Gastroesophageal sphincter (tissue), 3 donors: ENCODE results near the gene TP53TG3.
"Not testable (repeated sequence)": the region's sequence is repeated elsewhere in the genome, so short reads cannot be mapped to it uniquely, and the experiment has no call there.

Experiments
- POLR2AphosphoS5 ChIP-seq: sonication (generic); formaldehyde crosslinking; IDR thresholded peaks from one replicate; pipeline ENCODE4 v1.6.1; 2017; ENCODE audit warnings: antibody characterized with exemption
- TF ChIP-seq, protein P1 (sequence below), 4 experiments: fragments of 200-600 bp in 2 of 4; fragments of 450-650 bp in 2 of 4; sonication (generic) in 1 of 4; IDR thresholded peaks; one replicate each; pipeline ENCODE4 v1.5.1; 2017 to 2019; ENCODE audit warnings: antibody characterized with exemption in 4 of 4, mild to moderate bottlenecking in 2 of 4, moderate library complexity in 2 of 4

DNA sequence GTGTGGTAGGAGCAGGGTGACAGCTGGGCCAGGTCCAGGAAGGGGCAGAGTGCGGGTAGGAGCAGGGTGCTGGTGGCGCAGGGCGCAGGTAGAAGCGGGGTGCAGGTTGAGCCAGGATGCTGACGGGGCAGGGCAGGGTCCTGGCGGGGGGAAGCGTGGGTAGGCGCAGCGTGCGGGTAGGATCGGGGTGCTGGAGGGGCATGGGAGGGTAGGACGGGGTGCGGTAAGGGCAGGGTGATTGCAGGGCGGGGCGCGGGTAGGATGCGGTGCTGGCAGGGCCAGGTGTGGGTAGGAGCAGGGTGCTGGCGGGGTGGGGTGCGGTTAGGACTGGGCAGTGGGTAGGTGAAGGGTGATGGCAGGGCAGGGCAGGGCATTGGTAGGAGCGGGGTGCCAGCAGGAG, 38.4 kb downstream of the TP53TG3 start:
- TF ChIP-seq, protein P1, sequence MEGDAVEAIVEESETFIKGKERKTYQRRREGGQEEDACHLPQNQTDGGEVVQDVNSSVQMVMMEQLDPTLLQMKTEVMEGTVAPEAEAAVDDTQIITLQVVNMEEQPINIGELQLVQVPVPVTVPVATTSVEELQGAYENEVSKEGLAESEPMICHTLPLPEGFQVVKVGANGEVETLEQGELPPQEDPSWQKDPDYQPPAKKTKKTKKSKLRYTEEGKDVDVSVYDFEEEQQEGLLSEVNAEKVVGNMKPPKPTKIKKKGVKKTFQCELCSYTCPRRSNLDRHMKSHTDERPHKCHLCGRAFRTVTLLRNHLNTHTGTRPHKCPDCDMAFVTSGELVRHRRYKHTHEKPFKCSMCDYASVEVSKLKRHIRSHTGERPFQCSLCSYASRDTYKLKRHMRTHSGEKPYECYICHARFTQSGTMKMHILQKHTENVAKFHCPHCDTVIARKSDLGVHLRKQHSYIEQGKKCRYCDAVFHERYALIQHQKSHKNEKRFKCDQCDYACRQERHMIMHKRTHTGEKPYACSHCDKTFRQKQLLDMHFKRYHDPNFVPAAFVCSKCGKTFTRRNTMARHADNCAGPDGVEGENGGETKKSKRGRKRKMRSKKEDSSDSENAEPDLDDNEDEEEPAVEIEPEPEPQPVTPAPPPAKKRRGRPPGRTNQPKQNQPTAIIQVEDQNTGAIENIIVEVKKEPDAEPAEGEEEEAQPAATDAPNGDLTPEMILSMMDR (IDR thresholded peaks at IDR 0.05): not testable (repeated sequence)
- not testable (repeated sequence) for TF ChIP-seq POLR2AphosphoS5
